Activated CD8-positive, alpha-beta memory T cell treated with anti-CD3 and anti-CD28 coated beads, Interleukin-2, amount 50 U/mL, for 24 hours (primary cell): ENCODE measurements around the gene TEX19.
"Not testable (repeated sequence)": the region's sequence is repeated elsewhere in the genome, so short reads cannot be mapped to it uniquely, and the experiment has no call there.

Source experiments
- DNase-seq: peaks from one replicate; pipeline ENCODE4 v3.0.0-alpha.2; 2020; ENCODE audit errors: extremely low read depth

The TEX19 gene

GRCh38 chr17:82408938-82409318 lies 49.9 kb downstream of the TEX19 start:
- DNase-seq = no peak

DNA sequence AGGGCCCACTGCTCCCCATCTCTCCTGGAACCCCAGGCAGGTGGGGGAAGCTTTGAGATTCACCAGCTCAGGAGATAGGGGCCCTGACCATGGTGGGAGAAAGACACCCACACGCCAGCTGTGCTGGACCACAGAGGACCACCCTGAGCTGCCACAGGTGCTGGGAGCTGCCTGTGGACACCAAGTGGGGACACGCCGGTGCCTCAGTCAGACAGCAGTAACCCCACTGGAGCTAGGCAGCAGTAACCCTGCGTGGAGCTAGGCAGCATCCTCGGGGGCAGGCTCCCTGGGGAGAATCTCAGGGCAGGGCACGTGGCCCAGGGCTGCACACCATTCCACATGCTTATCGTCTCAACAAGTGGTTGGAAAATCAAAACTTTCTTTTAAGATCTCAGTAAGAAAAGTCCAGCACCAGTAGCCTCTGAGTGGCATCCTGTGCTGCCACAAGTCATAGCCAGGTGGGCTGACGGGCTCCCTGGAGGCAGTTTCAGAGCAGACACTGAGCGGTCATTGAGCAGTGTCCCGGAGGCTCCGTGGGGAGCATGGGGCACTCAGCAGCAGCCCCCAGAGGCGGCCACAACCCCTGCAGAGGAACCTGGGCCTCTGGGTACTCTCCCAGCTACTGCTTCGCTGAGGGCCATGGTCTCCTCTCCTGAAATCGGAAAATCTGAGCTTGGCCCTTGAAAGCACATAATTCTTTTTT lies 51.1 kb downstream of the TEX19 start:
- DNase-seq = no peak

GRCh38 chr17:82411396-82412053 lies 52.5 kb downstream of the TEX19 start:
- no peak for DNase-seq

- not testable (repeated sequence) for DNase-seq
Measured at GRCh38 chr17:82412081-82412480, 53.0 kb downstream of the TEX19 start.

DNA sequence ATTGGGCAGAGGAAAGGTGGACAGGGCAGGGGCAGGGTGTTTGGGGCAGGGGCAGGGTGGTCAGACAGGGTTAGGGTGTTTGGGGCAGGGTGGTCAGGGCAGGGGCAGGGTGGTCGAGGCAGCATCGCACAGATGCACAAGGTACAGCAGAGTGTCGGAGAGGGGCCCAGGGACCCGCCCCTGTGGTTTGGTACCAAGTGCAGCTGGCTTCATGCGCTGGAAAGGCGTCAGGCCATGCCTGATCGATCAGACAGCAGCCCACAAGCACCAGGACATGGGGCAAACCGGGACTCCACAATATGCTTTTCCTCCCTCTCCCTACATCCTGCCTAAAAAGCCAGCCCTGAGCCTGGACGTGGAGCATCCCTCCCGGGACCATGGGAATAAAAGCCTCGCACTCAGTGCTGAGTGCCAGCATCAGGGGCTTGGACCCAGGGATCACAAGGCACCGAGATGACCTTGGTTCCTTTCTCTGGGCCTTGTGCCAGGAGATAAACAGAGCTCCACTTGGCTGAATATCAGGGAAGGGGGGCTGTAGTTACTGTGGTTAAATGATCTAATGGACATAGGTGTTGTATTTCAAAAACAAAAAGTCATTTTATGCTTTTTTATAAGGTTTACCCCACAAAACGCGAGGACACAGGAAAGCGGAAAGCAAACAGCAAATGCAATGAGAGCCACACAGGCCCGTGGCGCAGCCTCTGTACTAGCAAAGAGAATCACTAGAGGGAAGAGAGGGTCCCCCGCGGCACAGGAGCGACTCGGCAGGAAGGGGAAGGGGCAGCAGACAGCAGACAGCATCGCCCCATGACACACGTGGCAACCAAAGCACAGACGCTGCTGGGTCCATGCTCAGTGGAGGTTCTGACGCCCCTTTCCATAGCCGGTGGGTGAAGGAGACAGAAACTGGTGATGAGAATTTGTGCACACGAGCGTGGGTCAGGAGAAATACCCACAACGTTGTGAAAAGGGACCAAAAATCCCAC lies 53.8 kb downstream of the TEX19 start:
- no peak for DNase-seq
